ENCODE measurements around the gene KCTD11. TPM values are rescaled to one million over a fixed set of nuclear protein-coding genes. Genes with fewer than 3 reads are reported as not detected.

KCTD11 gene
- total RNA-seq, 1 experiment from 2014 or later: 5.4 TPM

DNA sequence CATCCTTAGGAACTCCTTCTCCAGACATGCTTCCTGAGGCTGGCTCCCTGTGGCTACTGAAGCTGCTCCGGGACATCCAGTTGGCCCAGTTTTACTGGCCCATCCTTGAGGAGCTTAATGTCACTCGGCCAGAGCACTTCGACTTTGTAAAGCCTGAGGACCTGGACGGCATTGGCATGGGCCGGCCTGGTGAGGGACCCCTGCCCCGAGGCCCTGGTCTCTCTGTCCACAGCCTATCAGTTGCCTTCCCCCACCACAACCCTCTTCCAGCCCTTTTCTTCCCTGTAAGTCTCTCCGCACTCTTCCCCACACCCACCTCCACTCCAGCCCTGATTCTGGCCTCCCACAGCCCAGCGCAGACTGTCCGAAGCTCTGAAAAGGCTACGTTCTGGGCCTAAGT, 30.9 kb downstream of the KCTD11 start:
- Histone ChIP-seq H3K79me2 (ENCODE audit: insufficient read depth, low read length) (peaks cover 8% of the 10 kb centered on the region; the same call in 1 of the 2 replicates), H4K20me1 (ENCODE audit: insufficient read depth) (no peaks in the 10 kb centered on the region), H3K9me3 (ENCODE audit: control insufficient read depth in 1 of 2, insufficient read depth in 1 of 2, low read depth in 1 of 2, low read length in 2 of 2) (0 out of 4 replicates have a peak, but pooled peaks cover 0 to 7% of the 10 kb centered on the region in 2 experiments), H3K4me2 (ENCODE audit: low read length) (no peak overlapping the region), H3K27ac (ENCODE audit: low read depth, low read length) (no peak overlapping the region), H3K4me3 (replicated peaks in 1 of 2; ENCODE audit: low read depth in 1 of 2, low read length in 2 of 2) (no peak overlapping the region), H3K36me3 (ENCODE audit: control insufficient read depth in 1 of 2, insufficient read depth in 2 of 2, low read length in 2 of 2) (peaks cover 0 to 9% of the 10 kb centered on the region in 2 experiments; a peak in 2 of 4 replicates), H3K9ac (ENCODE audit: low read length) (no peak overlapping the region), H3K9me2 (ENCODE audit: insufficient read depth) (no peaks in the 10 kb centered on the region), H2AFZ (ENCODE audit: low read depth, low read length, poor library complexity, severe bottlenecking) (no peak overlapping the region), H3K27me3 (ENCODE audit: insufficient read depth, low read length) (no peaks in the 10 kb centered on the region), H3K4me1 (ENCODE audit: control insufficient read depth in 1 of 2, insufficient read depth in 2 of 2, low read length in 2 of 2) (peaks cover 8 to 26% of the 10 kb centered on the region in 2 experiments; a peak in 3 of 4 replicates)
- no TSS peak for BruUV-seq (replicated peaks)
- intact Hi-C loops (cut with micrococcal nuclease): no loop called here
- DNase-seq (ENCODE audit: low read depth, low spot score) (no peak), ATAC-seq (no peak)
- TF ChIP-seq, protein P1, sequence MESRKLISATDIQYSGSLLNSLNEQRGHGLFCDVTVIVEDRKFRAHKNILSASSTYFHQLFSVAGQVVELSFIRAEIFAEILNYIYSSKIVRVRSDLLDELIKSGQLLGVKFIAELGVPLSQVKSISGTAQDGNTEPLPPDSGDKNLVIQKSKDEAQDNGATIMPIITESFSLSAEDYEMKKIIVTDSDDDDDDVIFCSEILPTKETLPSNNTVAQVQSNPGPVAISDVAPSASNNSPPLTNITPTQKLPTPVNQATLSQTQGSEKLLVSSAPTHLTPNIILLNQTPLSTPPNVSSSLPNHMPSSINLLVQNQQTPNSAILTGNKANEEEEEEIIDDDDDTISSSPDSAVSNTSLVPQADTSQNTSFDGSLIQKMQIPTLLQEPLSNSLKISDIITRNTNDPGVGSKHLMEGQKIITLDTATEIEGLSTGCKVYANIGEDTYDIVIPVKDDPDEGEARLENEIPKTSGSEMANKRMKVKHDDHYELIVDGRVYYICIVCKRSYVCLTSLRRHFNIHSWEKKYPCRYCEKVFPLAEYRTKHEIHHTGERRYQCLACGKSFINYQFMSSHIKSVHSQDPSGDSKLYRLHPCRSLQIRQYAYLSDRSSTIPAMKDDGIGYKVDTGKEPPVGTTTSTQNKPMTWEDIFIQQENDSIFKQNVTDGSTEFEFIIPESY (IDR thresholded peaks at IDR 0.05; ENCODE audit: extremely low read depth, insufficient replicate concordance, low read length): no peak
- no peak for TF ChIP-seq RAD21 (IDR thresholded peaks at IDR 0.05; ENCODE audit: low read depth)
- TF ChIP-seq JUND (IDR thresholded peaks at IDR 0.05): no peak
- no peak for TF ChIP-seq SP1 (IDR thresholded peaks at IDR 0.05; ENCODE audit: low read depth)
- TF ChIP-seq, protein P2, sequence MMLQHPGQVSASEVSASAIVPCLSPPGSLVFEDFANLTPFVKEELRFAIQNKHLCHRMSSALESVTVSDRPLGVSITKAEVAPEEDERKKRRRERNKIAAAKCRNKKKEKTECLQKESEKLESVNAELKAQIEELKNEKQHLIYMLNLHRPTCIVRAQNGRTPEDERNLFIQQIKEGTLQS (IDR thresholded peaks at IDR 0.05): no peak
- TF ChIP-seq EZH2phosphoT487 (IDR thresholded peaks at IDR 0.05; ENCODE audit: borderline replicate concordance): no peak
- TF ChIP-seq TCF7L2 (IDR thresholded peaks at IDR 0.05; ENCODE audit: borderline replicate concordance, extremely low read depth, insufficient read depth, insufficient read length): no peak
- TF ChIP-seq SIN3A (IDR thresholded peaks at IDR 0.05; ENCODE audit: low read depth): no peak
- ChIA-PET RAD21 (ENCODE audit: low non-redundant PET in 1 of 2, low total read pairs in 2 of 2, uncharacterized antibody in 2 of 2, unreplicated experiment in 2 of 2) (no interaction called here), CTCF (no interaction called here), POLR2A (interaction anchor here (1.4 kb wide), 1 partner anchor 52 kb away, joined by 4 read pairs; the partner anchor contains the start of gene TMEM102)
